IMR-90 (cell line): ENCODE results near the gene NKG7. TPM values are rescaled to one million over a fixed set of nuclear protein-coding genes. Genes with fewer than 3 reads are reported as not detected.

Experiments used
- ATAC-seq: fragments of 200-7000 bp; cut with Tn5 transposase; 2 replicates; pipeline ENCODE4 v1.9.1; 2020; ENCODE audit warnings: low read depth, mild to moderate bottlenecking, moderate library complexity
- BruUV-seq: library from RNA; stranded (reverse); fragments of 400-500 nt; replicated peaks from 2 replicates; lab custom pipeline; 2021; lab: Mats Ljungman, UMichigan
- CTCF ChIA-PET: fragments of 300-600 bp; formaldehyde crosslinking; extraction: SDS; loops from one replicate; lab custom pipeline; 2021; ENCODE audit warnings: antibody characterized with exemption; lab: Yijun Ruan, JAX
- POLR2A ChIA-PET: fragments of 300-600 bp; sonication (Branson Sonifier 250); formaldehyde crosslinking; loops from one replicate; lab custom pipeline; 2022; ENCODE audit warnings: antibody characterized with exemption; ENCODE audit not compliant: unreplicated experiment; lab: Charles Lee
- DNase-seq: peaks from one replicate; pipeline ENCODE4 v3.0.0; 2013
- H2AFZ ChIP-seq: replicated peaks from 2 replicates; pipeline ENCODE3; 2013; ENCODE audit warnings: low read length, mild to moderate bottlenecking; ENCODE audit not compliant: poor library complexity
- H2AK5ac ChIP-seq: 2 replicates; pipeline ENCODE4 v1.6.1; 2013; ENCODE audit warnings: low read depth, low read length, inconsistent platforms
- H2AK9ac ChIP-seq: replicated peaks from 2 replicates; pipeline ENCODE3; 2013; ENCODE audit warnings: mild to moderate bottlenecking, low read depth, low read length, moderate library complexity; ENCODE audit not compliant: poor library complexity
- H2BK120ac ChIP-seq: 2 replicates; pipeline ENCODE4 v1.6.1; 2013; ENCODE audit warnings: low read depth, low read length, inconsistent platforms
- H2BK15ac ChIP-seq: 3 replicates; pipeline ENCODE4 v1.6.1; 2013; ENCODE audit warnings: low read depth, low read length, inconsistent platforms
- H2BK20ac ChIP-seq: 2 replicates; pipeline ENCODE4 v1.6.1; 2013; ENCODE audit warnings: low read depth, mild to moderate bottlenecking, inconsistent platforms, low read length, moderate library complexity
- H2BK5ac ChIP-seq: 2 replicates; pipeline ENCODE4 v1.6.1; 2013; ENCODE audit warnings: mild to moderate bottlenecking, low read depth, low read length, inconsistent platforms; ENCODE audit not compliant: poor library complexity, severe bottlenecking
- H3K14ac ChIP-seq: replicated peaks from 2 replicates; pipeline ENCODE4 v1.6.1; 2013; ENCODE audit warnings: low read depth, low read length, inconsistent platforms
- H3K18ac ChIP-seq: 2 replicates; pipeline ENCODE4 v1.6.1; 2013; ENCODE audit warnings: low read depth, low read length, control low read depth
- H3K23ac ChIP-seq: 2 replicates; pipeline ENCODE4 v1.6.1; 2013; ENCODE audit warnings: low read depth, low read length, inconsistent platforms
- H3K27ac ChIP-seq: 2 replicates; pipeline ENCODE4 v1.5.1; 2013; ENCODE audit warnings: mild to moderate bottlenecking, control low read depth, low read length; ENCODE audit not compliant: insufficient read depth
- H3K27me3 ChIP-seq: 2 replicates; pipeline ENCODE4 v1.6.1; 2013; ENCODE audit warnings: low read length; ENCODE audit not compliant: control insufficient read depth, insufficient read depth
- H3K36me3 ChIP-seq: 2 replicates; pipeline ENCODE4 v1.6.1; 2013; ENCODE audit warnings: low read length, mixed read lengths; ENCODE audit not compliant: control insufficient read depth, insufficient read depth
- H3K4ac ChIP-seq: 2 replicates; pipeline ENCODE4 v1.6.1; 2013; ENCODE audit warnings: low read depth, low read length, inconsistent platforms
- H3K4me1 ChIP-seq: 2 replicates; pipeline ENCODE4 v1.6.1; 2013; ENCODE audit warnings: low read length, mixed read lengths; ENCODE audit not compliant: control insufficient read depth, insufficient read depth
- H3K4me2 ChIP-seq: 2 replicates; pipeline ENCODE4 v1.6.1; 2013; ENCODE audit warnings: low read depth, mild to moderate bottlenecking, control low read depth, low read length, moderate library complexity
- H3K4me3 ChIP-seq: 2 replicates; pipeline ENCODE4 v1.5.1; 2013; ENCODE audit warnings: low read depth, mild to moderate bottlenecking, control low read depth, low read length, moderate library complexity; ENCODE audit not compliant: insufficient read depth
- H3K56ac ChIP-seq: 2 replicates; pipeline ENCODE4 v1.6.1; 2013; ENCODE audit warnings: low read length, inconsistent platforms; ENCODE audit not compliant: insufficient read depth; ENCODE audit errors: extremely low read depth
- H3K79me1 ChIP-seq, 2 experiments: 2 replicates each; pipeline ENCODE4 v1.6.1; 2013; ENCODE audit warnings: low read length in 2 of 2, inconsistent platforms in 1 of 2, low read depth in 1 of 2
- H3K9ac ChIP-seq: 2 replicates; pipeline ENCODE4 v1.6.1; 2013; ENCODE audit warnings: low read depth, low read length, control low read depth
- H3K9me1 ChIP-seq: 2 replicates; pipeline ENCODE4 v1.6.1; 2013; ENCODE audit warnings: low read length, inconsistent platforms; ENCODE audit not compliant: insufficient read depth
- H3K9me3 ChIP-seq: 2 replicates; pipeline ENCODE4 v1.6.1; 2013; ENCODE audit warnings: low read length; ENCODE audit not compliant: control insufficient read depth, insufficient read depth
- H4K20me1 ChIP-seq: 2 replicates; pipeline ENCODE4 v1.6.1; 2013; ENCODE audit warnings: low read length, inconsistent platforms; ENCODE audit not compliant: insufficient read depth
- H4K5ac ChIP-seq: 2 replicates; pipeline ENCODE4 v1.6.1; 2013; ENCODE audit warnings: mild to moderate bottlenecking, low read depth, low read length, control low read depth
- H4K8ac ChIP-seq, 2 experiments: 2 replicates each; pipeline ENCODE4 v1.6.1; 2013; ENCODE audit warnings: low read depth in 2 of 2, low read length in 2 of 2, control low read depth in 1 of 2, inconsistent platforms in 1 of 2
- H4K91ac ChIP-seq: 2 replicates; pipeline ENCODE4 v1.6.1; 2013; ENCODE audit warnings: low read depth, low read length, inconsistent platforms; ENCODE audit not compliant: insufficient read depth
- BHLHE40 ChIP-seq: fragments of 150-350 bp; IDR thresholded peaks from 2 replicates; pipeline ENCODE4 v1.6.1; 2016; ENCODE audit warnings: mild to moderate bottlenecking, low read depth, low read length
- CEBPB ChIP-seq: IDR thresholded peaks from 2 replicates; pipeline ENCODE4 v1.6.1; 2012; ENCODE audit warnings: low read depth, low read length, improper control_type of control experiment
- CTCF ChIP-seq: conservative IDR thresholded peaks from 2 replicates; pipeline ENCODE4 v1.5.1; 2012; ENCODE audit warnings: mild to moderate bottlenecking, low read depth, low read length, improper control_type of control experiment
- MAZ ChIP-seq: IDR thresholded peaks from 2 replicates; pipeline ENCODE4 v1.6.1; 2012; ENCODE audit warnings: low read depth, mild to moderate bottlenecking, low read length, improper control_type of control experiment, moderate library complexity, borderline replicate concordance
- MXI1 ChIP-seq: IDR thresholded peaks from 2 replicates; pipeline ENCODE4 v1.6.1; 2012; ENCODE audit warnings: low read depth, mild to moderate bottlenecking, low read length, moderate library complexity, borderline replicate concordance
- NFE2L2 ChIP-seq: fragments of 150-350 bp; IDR thresholded peaks from 2 replicates; pipeline ENCODE4 v1.6.1; 2016; ENCODE audit warnings: low read depth, mild to moderate bottlenecking, low read length
- POLR2A ChIP-seq: IDR thresholded peaks from 2 replicates; pipeline ENCODE4 v1.6.1; 2012; ENCODE audit warnings: mild to moderate bottlenecking, low read depth, low read length
- RCOR1 ChIP-seq: IDR thresholded peaks from 2 replicates; pipeline ENCODE4 v1.6.1; 2012; ENCODE audit warnings: mild to moderate bottlenecking, low read length, improper control_type of control experiment; ENCODE audit not compliant: insufficient replicate concordance
- SMC3 ChIP-seq: fragments of 150-350 bp; IDR thresholded peaks from 2 replicates; pipeline ENCODE4 v1.6.1; 2016; ENCODE audit warnings: low read depth, mild to moderate bottlenecking, antibody characterized with exemption, low read length, moderate library complexity
- USF2 ChIP-seq: fragments of 150-350 bp; IDR thresholded peaks from 2 replicates; pipeline ENCODE4 v1.6.1; 2017; ENCODE audit warnings: mild to moderate bottlenecking, antibody characterized with exemption, low read length, low read depth
- WGBS, 2 experiments: methylation state at CpG; one replicate each; pipeline versions ENCODE4 v1.1.5 to v1.1.7; 2013; ENCODE audit warnings: missing lambda C conversion rate in 2 of 2; ENCODE audit not compliant: insufficient read length in 1 of 2; ENCODE audit errors: extremely low coverage in 2 of 2; 5-methylcytosine and 5-hydroxymethylcytosine counted together
- dilution Hi-C: fragments of 300-500 bp; cut with HindIII; formaldehyde crosslinking; loops from one replicate; pipeline ENCODE4 v1.14.3; 2018; ENCODE audit warnings: low sequenced_read_pairs; ENCODE audit not compliant: unreplicated experiment
- in situ Hi-C: fragments of 300-500 bp; cut with MboI; formaldehyde crosslinking; loops from 3 replicates; pipeline ENCODE4 v1.14.3; 2019; ENCODE audit warnings: low sequenced_read_pairs, inconsistent platforms, mixed read lengths
- intact Hi-C: fragments of 100-400 bp; cut with micrococcal nuclease; formaldehyde crosslinking; loops from 2 replicates; pipeline ENCODE4 v1.10.0; 2022
- polyA plus RNA-seq, 3 experiments: library from polyadenylated mRNA; depleted of rRNA; stranded (reverse); fragments of >200 nt; gene quantifications; 2 replicates each; pipeline ENCODE4 v1.2.3, GENCODE V29; 2012; ENCODE audit warnings: low replicate concordance in 1 of 3
- total RNA-seq: library from RNA; depleted of rRNA; stranded (reverse); fragments of >200 nt; gene quantifications from 2 replicates; pipeline ENCODE4 v1.2.3, GENCODE V29; 2012
- TF ChIP-seq, protein P1 (sequence below): fragments of 150-350 bp; IDR thresholded peaks from 2 replicates; pipeline ENCODE4 v1.6.1; 2016; ENCODE audit warnings: low read depth, mild to moderate bottlenecking, low read length, moderate library complexity, borderline replicate concordance

Gene NKG7
- total and polyA plus RNA-seq, 2 of the 4 experiments (the other 2 are of a cell fraction), result not detected

DNA sequence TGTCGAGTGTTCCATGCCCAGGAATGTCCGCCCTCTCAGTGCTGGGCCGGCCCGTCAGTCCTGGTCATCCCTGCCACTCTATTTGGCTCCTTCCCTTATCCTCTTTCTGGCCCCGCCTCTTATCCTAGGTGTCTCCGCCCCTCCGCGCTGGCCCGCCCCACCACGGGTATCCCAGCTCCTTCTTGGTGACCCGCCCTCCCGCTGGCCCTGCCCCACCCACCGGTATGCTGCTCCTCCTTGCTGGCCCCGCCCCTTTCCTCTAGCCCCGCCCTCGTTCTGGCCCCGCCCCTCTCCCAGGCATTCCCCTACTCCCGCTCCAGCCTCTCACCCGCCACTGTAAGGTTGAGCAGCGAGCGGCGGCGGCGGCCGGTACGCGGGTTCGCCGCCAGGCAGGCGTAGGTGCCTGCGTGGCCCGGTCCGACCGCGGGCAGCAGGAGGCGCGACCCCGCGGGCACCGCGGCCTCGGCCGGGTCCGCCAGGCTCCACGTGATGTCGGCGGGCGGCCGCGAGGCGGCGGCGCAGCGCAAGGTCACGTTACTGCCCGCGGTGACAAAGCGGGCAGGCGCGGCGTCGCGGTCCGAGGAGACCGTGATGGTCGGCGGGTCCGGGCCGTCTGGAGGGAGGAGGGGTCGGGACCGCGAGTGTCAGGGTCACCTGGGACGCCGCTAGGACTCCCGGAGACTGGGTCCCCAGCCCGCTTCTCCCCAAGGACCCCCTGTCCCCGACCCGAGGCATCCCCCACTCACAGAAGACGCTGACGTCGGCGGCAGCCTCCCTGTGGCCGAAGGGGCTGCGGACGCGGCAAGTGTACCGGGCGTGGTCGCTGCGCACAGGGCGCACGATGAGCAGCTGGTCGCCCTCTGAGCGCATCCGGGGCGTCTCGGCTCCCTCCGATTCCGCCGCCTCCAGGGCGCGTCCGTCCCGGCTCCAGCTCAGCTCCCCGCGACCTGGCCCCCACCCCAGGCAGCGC, 32.5 kb downstream of the NKG7 start (continued):
- TF ChIP-seq MXI1, result peak; percentile 64; the same call in 1 of the 2 replicates
- TF ChIP-seq NFE2L2, result no peak
- TF ChIP-seq RCOR1, result no peak
- TF ChIP-seq BHLHE40, result peak; percentile 96

GRCh38 chr19:51339313-51339686, 33.2 kb downstream of the NKG7 start:
- Histone ChIP-seq H3K4ac (peak overlapping the region; percentile 50; the same call in 1 of the 2 replicates), H3K79me1 (no peaks in the 10 kb centered on the region)

More at GRCh38 chr19:51339313-51339686, 33.2 kb downstream of the NKG7 start:
- H3K14ac ChIP-seq, result no peak overlapping the region
- TF ChIP-seq CEBPB, result no peak
- TF ChIP-seq SMC3, result no peak
- TF ChIP-seq CTCF, result no peak
- no peak for TF ChIP-seq NFE2L2
- TF ChIP-seq POLR2A, result no peak
- TF ChIP-seq MAZ, result no peak
- no peak for TF ChIP-seq USF2
- TF ChIP-seq, protein P1, sequence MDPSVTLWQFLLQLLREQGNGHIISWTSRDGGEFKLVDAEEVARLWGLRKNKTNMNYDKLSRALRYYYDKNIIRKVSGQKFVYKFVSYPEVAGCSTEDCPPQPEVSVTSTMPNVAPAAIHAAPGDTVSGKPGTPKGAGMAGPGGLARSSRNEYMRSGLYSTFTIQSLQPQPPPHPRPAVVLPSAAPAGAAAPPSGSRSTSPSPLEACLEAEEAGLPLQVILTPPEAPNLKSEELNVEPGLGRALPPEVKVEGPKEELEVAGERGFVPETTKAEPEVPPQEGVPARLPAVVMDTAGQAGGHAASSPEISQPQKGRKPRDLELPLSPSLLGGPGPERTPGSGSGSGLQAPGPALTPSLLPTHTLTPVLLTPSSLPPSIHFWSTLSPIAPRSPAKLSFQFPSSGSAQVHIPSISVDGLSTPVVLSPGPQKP, result no peak
- in situ Hi-C loops, result no loop called here
- intact Hi-C loops, result loop anchor here (1.0 to 5.0 kb wide), 6 partner anchors 27 to 438 kb away; partner anchors contain the start of gene ETFB
- BruUV-seq, result no TSS peak
- CTCF ChIA-PET, result interaction anchor here (0.6 kb wide), 1 partner anchor 11 kb away, joined by 3 read pairs; no protein-coding TSS in a partner anchor
- no peak overlapping the region for H2BK20ac ChIP-seq
- no peak overlapping the region for H2BK15ac ChIP-seq
- H4K5ac ChIP-seq, result no peak overlapping the region
- dilution Hi-C loops, result no loop called here
- peak overlapping the region; percentile 62 for H2AK9ac ChIP-seq
- H3K9me3 ChIP-seq, result no peaks in the 10 kb centered on the region
- peak overlapping the region; percentile 55 for H3K4me3 ChIP-seq
- no peak overlapping the region for H2BK5ac ChIP-seq
- no peak overlapping the region for H3K18ac ChIP-seq
- no peak overlapping the region for H4K91ac ChIP-seq
- peak overlapping the region; percentile 92 for H3K4me2 ChIP-seq
- 0 out of 2 replicates have a peak, but pooled peaks cover 4% of the 10 kb centered on the region for H3K9me1 ChIP-seq
- no peaks in the 10 kb centered on the region for H3K36me3 ChIP-seq
- H2BK120ac ChIP-seq, result no peak overlapping the region
- H3K23ac ChIP-seq, result no peak overlapping the region
- H3K27ac ChIP-seq, result no peak overlapping the region
- H4K8ac ChIP-seq, result peak overlapping the region in 1 of 2 experiments; percentile 22; a peak in 1 of 4 replicates
- no peak overlapping the region for H3K56ac ChIP-seq
- H4K20me1 ChIP-seq, result no peaks in the 10 kb centered on the region
- no peak overlapping the region for H2AK5ac ChIP-seq
- no peaks in the 10 kb centered on the region for H3K27me3 ChIP-seq
- no peaks in the 10 kb centered on the region for H3K4me1 ChIP-seq
- WGBS, 2 experiments, result 0% methylated on average over 10 of the region's 10 CpGs; no CpG with 5 or more reads in 1 of the 2 experiments
- DNase-seq (no peak), ATAC-seq (peak; percentile 0; the same call in 1 of the 2 replicates)
- POLR2A ChIA-PET, result interaction anchor here (0.5 to 0.6 kb wide), 3 partner anchors 19 to 28 kb away, joined by 3 to 5 read pairs (median 4); partner anchors contain the start of gene ETFB
- H3K9ac ChIP-seq, result no peak overlapping the region
- H2AFZ ChIP-seq, result peak overlapping the region; percentile 98
